ENCODE results near the gene RFX4.

DNA sequence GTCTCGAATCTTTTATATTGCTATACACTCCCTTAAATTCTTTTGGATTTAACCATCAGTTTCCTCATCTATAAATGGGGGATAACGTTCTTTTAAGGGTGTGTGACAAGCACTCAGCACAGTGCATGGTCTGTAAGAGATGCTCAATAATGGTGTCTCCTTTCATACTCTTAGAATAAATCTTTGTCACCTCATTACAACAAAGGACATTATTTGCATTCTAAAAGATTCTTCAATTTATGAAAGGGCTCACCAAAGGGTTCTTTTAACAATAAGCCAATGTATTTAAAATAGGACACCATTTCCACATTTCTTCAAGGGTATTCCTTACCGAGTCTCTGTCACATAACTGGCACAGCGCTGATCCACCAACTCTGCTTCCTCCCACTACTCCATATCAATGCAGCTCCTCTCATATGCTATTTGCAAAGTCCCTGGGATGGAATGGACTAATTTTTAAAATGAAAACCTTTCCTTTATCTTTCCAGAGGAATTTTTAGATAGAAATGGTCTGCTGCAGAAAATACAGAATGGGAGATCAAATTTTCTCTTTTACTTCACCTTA lies 162.5 kb downstream of the RFX4 start:
- TF ChIP-seq CTCF (IDR thresholded peaks at IDR 0.05; ENCODE audit: extremely low read depth in 1 of 2, insufficient read depth in 1 of 2, low read depth in 1 of 2, low read length in 2 of 2) (no peak), POLR2A (IDR thresholded peaks at IDR 0.05; ENCODE audit: low read depth, low read length) (no peak), GATA2 (IDR thresholded peaks at IDR 0.05; ENCODE audit: insufficient read depth, insufficient read length, low read depth, low read length) (no peak), EZH2 (IDR thresholded peaks at IDR 0.05; ENCODE audit: borderline replicate concordance, low read depth, low read length, severe bottlenecking) (no peak), FOS (IDR thresholded peaks at IDR 0.05; ENCODE audit: borderline replicate concordance, insufficient read depth, low read length) (no peak)

All from endothelial cell of umbilical vein (primary cell).